A549 treated with RU486 at 1 μM for 4 hours (cell line): Measurements from ENCODE around the gene CDKN2A. TPM values are rescaled to one million over a fixed set of nuclear protein-coding genes. Genes with fewer than 3 reads are reported as not detected.

Experiments used
- total RNA-seq: library from RNA; stranded (reverse); fragments of 200-300 nt; extraction: Qiagen RNA extraction; gene quantifications from 5 replicates; pipeline ENCODE4 v1.2.3, GENCODE V29; 2022; ENCODE audit warnings: low read depth

Gene CDKN2A
- total RNA-seq: not detected in 5 replicates

GRCh38 chr9:21993893-21994555 lies at the start of gene CDKN2A:
Gene CDKN2A (minus strand): TSS chr9:21994392.

GRCh38 chr9:22008717-22009505 lies 14.7 kb upstream of the CDKN2A start, which contains the start of gene CDKN2B:
Gene CDKN2B (minus strand): TSS chr9:22009305. CDS start chr9:22008953, 352 bp downstream.

GRCh38 chr9:21994556-21995005 lies 389 bp upstream of the CDKN2A start, which contains the start of gene CDKN2B-AS1:
Gene CDKN2B-AS1 (plus strand): TSS chr9:21994791.

Other genes starting within 250 kb of the CDKN2A start
- gene MTAP, start 191.8 kb downstream of the CDKN2A start, total RNA-seq: 7.1 to 16.5 TPM (median 12.4 TPM) in 5 replicates
- gene CDKN2B-AS1, start 399 bp upstream of the CDKN2A start, total RNA-seq: not detected in 5 replicates
- not detected in 5 replicates for gene CDKN2B, start 14.9 kb upstream of the CDKN2A start, total RNA-seq